GM12891 (cell line): Measurements from ENCODE around the gene CCR7.

Source experiments
- DNase-seq: peaks from one replicate; pipeline ENCODE4 v3.0.0; 2011; ENCODE audit warnings: low spot score; ENCODE audit not compliant: insufficient read length
- FAIRE-seq: peaks from 2 replicates; lab custom pipeline; 2011; peaks lifted over from hg19 to GRCh38; lab: Jason Lieb, UNC
- PAX5 ChIP-seq: IDR thresholded peaks from 2 replicates; pipeline ENCODE4 v1.6.1; 2011; ENCODE audit warnings: low read length, moderate library complexity, mild to moderate bottlenecking; ENCODE audit not compliant: insufficient read depth, severe bottlenecking
- POLR2A ChIP-seq: IDR thresholded peaks from 2 replicates; pipeline ENCODE4 v1.6.1; 2011; ENCODE audit warnings: low read depth, low read length, control low read depth
- POLR2AphosphoS5 ChIP-seq: IDR thresholded peaks from 2 replicates; pipeline ENCODE4 v1.6.1; 2011; ENCODE audit warnings: low read depth, low read length, control low read depth
- POU2F2 ChIP-seq: IDR thresholded peaks from 2 replicates; pipeline ENCODE4 v1.6.1; 2011; ENCODE audit warnings: low read depth, mild to moderate bottlenecking, control low read depth, low read length, moderate library complexity
- SPI1 ChIP-seq: IDR thresholded peaks from 2 replicates; pipeline ENCODE4 v1.6.1; 2011; ENCODE audit warnings: low read depth, low read length, control low read depth
- TAF1 ChIP-seq: IDR thresholded peaks from 2 replicates; pipeline ENCODE4 v1.6.1; 2011; ENCODE audit warnings: low read depth, low read length, control low read depth

Gene CCR7

DNA sequence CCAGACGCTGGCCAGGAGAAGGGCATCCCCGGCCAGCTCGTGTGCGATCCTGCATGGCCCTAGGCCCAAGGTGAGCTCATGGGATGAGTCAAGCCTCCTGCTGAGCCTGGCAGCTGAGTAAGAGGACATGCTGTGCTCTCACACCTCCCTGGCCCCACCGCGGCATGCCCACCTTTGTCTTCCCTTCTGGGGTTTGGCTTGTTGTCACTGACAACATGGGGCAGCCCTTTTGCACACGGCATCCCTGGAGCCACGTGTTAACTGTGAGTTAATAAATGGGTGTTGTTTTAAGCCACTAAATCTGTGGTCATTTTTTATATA lies 55.0 kb downstream of the CCR7 start:
- FAIRE-seq (no peak), DNase-seq (no peak)
- TF ChIP-seq POLR2AphosphoS5 (no peak), POU2F2 (no peak), PAX5 (no peak), TAF1 (no peak), SPI1 (no peak), POLR2A (no peak)

DNA sequence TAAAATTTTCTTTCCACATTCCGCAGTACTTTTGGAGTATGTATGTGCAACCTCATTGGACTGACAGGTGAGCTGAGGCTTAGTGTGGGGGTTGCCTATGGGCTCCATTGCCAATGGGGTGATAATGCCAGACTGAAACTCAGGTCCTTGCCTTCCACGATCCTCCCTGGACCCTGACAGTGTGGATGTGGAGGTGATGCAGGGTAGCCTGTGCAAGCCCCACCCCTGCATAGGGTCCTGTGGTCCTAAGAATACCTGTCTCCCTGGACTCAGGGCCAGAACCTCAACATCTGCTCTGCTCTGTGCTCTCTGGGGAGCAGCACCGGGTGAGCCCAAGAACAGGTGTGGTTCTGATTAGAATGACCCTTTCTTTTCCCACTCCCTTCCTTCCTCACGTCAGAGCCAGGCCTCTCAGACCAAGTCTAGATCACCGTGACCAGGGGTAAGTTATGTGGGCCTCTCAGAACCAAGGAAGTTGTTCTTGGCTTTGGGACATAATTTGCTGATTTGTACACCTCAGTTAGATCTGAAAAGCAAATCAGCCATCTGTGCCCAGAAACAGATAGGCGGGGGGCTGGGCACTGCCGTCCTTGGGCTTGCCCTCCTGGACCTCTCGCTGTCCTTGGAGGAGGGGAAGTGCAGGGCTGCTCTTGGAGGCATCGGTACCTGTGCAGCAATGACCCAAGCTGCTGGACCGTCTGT lies 55.5 kb downstream of the CCR7 start:
- TF ChIP-seq POU2F2, result no peak
- no peak for TF ChIP-seq POLR2AphosphoS5
- no peak for TF ChIP-seq TAF1
- TF ChIP-seq PAX5, result no peak
- no peak for TF ChIP-seq POLR2A
- no peak for TF ChIP-seq SPI1
- FAIRE-seq, result no peak
- no peak for DNase-seq

DNA sequence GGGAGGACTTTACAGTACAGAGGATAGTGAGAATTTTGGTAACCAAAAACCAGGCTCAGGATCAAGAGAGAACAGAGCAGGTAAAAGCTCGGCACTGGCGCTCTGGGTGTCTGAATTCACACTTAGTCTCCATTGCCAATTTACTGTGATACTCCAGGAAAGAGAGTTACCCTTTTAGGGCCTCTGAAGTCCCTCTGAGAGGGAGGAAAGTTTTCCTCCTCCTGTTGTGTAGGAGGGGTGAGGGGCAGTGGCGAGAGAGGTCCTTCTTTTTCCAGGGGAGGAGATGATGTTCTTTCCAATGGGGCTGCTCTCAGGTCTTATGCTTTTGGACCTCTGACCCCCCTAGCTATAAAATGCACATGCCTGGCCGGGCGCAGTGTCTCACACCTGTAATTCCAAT lies 58.5 kb downstream of the CCR7 start:
- TF ChIP-seq SPI1 (no peak), POLR2A (no peak), POU2F2 (no peak), TAF1 (no peak), POLR2AphosphoS5 (no peak), PAX5 (no peak)
- DNase-seq (no peak), FAIRE-seq (no peak)
